GM23248 (cell line): ENCODE measurements around the gene MGAT5. TPM values are rescaled to one million over a fixed set of nuclear protein-coding genes. Genes with fewer than 3 reads are reported as not detected.

Experiments
- DNase-seq: peaks from one replicate; pipeline ENCODE4 v3.0.0-alpha.2; 2015
- H2AFZ ChIP-seq: fragments of 200-600 bp; sonication (generic); 2 replicates; pipeline ENCODE4 v1.6.1; 2016; ENCODE audit warnings: antibody characterized with exemption
- H3F3A ChIP-seq: fragments of 200-600 bp; sonication (generic); 2 replicates; pipeline ENCODE4 v1.6.1; 2016; ENCODE audit warnings: mild to moderate bottlenecking, antibody characterized with exemption, mixed run types; ENCODE audit not compliant: insufficient read depth
- H3K27ac ChIP-seq: fragments of 200-600 bp; sonication (generic); 2 replicates; pipeline ENCODE4 v1.5.1; 2016; ENCODE audit warnings: mild to moderate bottlenecking
- H3K27me3 ChIP-seq: fragments of 200-600 bp; sonication (generic); replicated peaks from 2 replicates; pipeline ENCODE4 v1.6.1; 2016; ENCODE audit warnings: mild to moderate bottlenecking; ENCODE audit not compliant: insufficient read depth
- H3K36me3 ChIP-seq: fragments of 200-600 bp; sonication (generic); 2 replicates; pipeline ENCODE4 v1.6.1; 2016; ENCODE audit warnings: low read depth, mild to moderate bottlenecking
- H3K4me1 ChIP-seq: fragments of 200-600 bp; sonication (generic); 2 replicates; pipeline ENCODE4 v1.6.1; 2016; ENCODE audit warnings: mild to moderate bottlenecking; ENCODE audit not compliant: insufficient read depth
- H3K4me2 ChIP-seq: fragments of 200-600 bp; sonication (generic); one replicate; pipeline ENCODE4 v1.6.1; 2016; ENCODE audit warnings: mild to moderate bottlenecking; ENCODE audit not compliant: unreplicated experiment
- H3K4me3 ChIP-seq: fragments of 200-600 bp; sonication (generic); 2 replicates; pipeline ENCODE4 v1.5.1; 2016; ENCODE audit warnings: mild to moderate bottlenecking
- H3K79me2 ChIP-seq: fragments of 200-600 bp; sonication (generic); 2 replicates; pipeline ENCODE4 v1.6.1; 2016; ENCODE audit warnings: mild to moderate bottlenecking; ENCODE audit not compliant: insufficient read depth
- H3K9ac ChIP-seq: fragments of 200-600 bp; sonication (generic); 2 replicates; pipeline ENCODE4 v1.6.1; 2016; ENCODE audit warnings: mild to moderate bottlenecking
- H3K9me2 ChIP-seq: fragments of 200-600 bp; sonication (generic); 2 replicates; pipeline ENCODE4 v1.6.1; 2016; ENCODE audit warnings: mixed run types, mild to moderate bottlenecking, moderate library complexity; ENCODE audit not compliant: insufficient read depth
- H3K9me3 ChIP-seq: fragments of 200-600 bp; sonication (generic); one replicate; pipeline ENCODE4 v1.6.1; 2017; ENCODE audit warnings: low read depth
- H4K20me1 ChIP-seq: fragments of 200-600 bp; sonication (generic); 2 replicates; pipeline ENCODE4 v1.6.0; 2016; ENCODE audit not compliant: insufficient read depth
- EZH2 ChIP-seq: fragments of 200-600 bp; sonication (generic); IDR thresholded peaks from 2 replicates; pipeline ENCODE4 v1.6.1; 2018; ENCODE audit warnings: antibody characterized with exemption, mild to moderate bottlenecking; ENCODE audit not compliant: insufficient read depth, poor library complexity, severe bottlenecking
- EZH2phosphoT487 ChIP-seq: fragments of 200-600 bp; sonication (generic); IDR thresholded peaks from 2 replicates; pipeline ENCODE4 v1.6.1; 2018; ENCODE audit warnings: antibody characterized with exemption, moderate library complexity, mild to moderate bottlenecking, low read depth; ENCODE audit not compliant: insufficient read depth
- WGBS, 2 experiments: methylation state at CpG; one replicate each; pipeline ENCODE4 v1.1.6; 2015 to 2017; ENCODE audit warnings: low lambda C conversion rate in 2 of 2, low coverage in 1 of 2; ENCODE audit errors: missing lambda C conversion rate in 2 of 2; 5-methylcytosine and 5-hydroxymethylcytosine counted together
- in situ Hi-C: fragments of 300-500 bp; cut with MboI; formaldehyde crosslinking; loops from 2 replicates; pipeline ENCODE4 v1.15.0; 2020
- polyA plus RNA-seq: library from polyadenylated mRNA; unstranded; fragments of >200 nt; fragmentation: Nextera tagmentation; extraction: Ambion mirVana; gene quantifications from 2 replicates; pipeline ENCODE4 v1.2.1, GENCODE V29; 2016
- total RNA-seq: library from RNA; depleted of rRNA; stranded (reverse); fragments of >200 nt; shearing (Covaris generic); gene quantifications from 2 replicates; pipeline ENCODE4 v1.2.3, GENCODE V29; 2014

Gene MGAT5
- total and polyA plus RNA-seq, 2 experiments from 2014 or later, result 1.8 to 15.9 TPM

- TF ChIP-seq EZH2phosphoT487 (no peak), EZH2 (no peak)
- in situ Hi-C loops, result no loop called here
- Histone ChIP-seq H3K4me3 (no peak overlapping the region), H3K9ac (no peak overlapping the region), H3K9me2 (no peaks in the 10 kb centered on the region), H3K4me1 (peaks cover 12% of the 10 kb centered on the region), H4K20me1 (no peaks in the 10 kb centered on the region), H3F3A (peaks cover 7% of the 10 kb centered on the region; the same call in 1 of the 2 replicates), H3K36me3 (no peaks in the 10 kb centered on the region), H3K27ac (no peak overlapping the region), H3K4me2 (no peak overlapping the region), H3K79me2 (no peaks in the 10 kb centered on the region), H3K9me3 (no peaks in the 10 kb centered on the region), H3K27me3 (no peaks in the 10 kb centered on the region), H2AFZ (no peak overlapping the region)
- WGBS, 2 experiments, result 97 to 100% methylated on average over 2 of the region's 2 CpGs
- DNase-seq, result no peak
Observed at GRCh38 chr2:134351899-134352298, 98.0 kb downstream of the MGAT5 start.

DNA sequence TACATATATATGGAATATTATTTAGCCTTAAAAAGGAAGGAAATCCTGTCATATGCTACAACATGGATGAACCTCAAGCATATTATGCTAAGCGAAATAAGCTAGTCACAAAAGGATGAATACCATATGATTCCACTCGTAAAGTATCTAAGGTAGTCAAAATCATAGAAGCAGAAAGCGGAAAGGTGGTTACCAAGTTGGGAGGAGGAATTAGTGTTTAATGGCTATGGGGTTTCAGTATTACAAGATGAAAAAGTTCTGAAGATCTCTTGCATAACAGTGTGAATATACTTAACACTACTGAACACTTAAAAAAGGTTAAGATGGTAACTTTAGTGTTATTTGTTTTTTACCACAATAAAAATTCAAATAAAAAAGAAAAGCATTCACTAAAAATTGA lies 99.0 kb downstream of the MGAT5 start:
- WGBS, 2 experiments, result 97 to 98% methylated on average over 3 of the region's 3 CpGs

GRCh38 chr2:134354611-134355010 lies 100.7 kb downstream of the MGAT5 start:
- no peaks in the 10 kb centered on the region for H3K9me2 ChIP-seq
- H3K9me3 ChIP-seq, result no peaks in the 10 kb centered on the region
- TF ChIP-seq EZH2phosphoT487, result no peak
- no peak for TF ChIP-seq EZH2
- no peaks in the 10 kb centered on the region for H3F3A ChIP-seq
- WGBS, 2 experiments, result 96 to 99% methylated on average over 3 of the region's 3 CpGs
- no peaks in the 10 kb centered on the region for H4K20me1 ChIP-seq
- no peak for DNase-seq
- no peaks in the 10 kb centered on the region for H3K4me1 ChIP-seq
- no peaks in the 10 kb centered on the region for H3K27me3 ChIP-seq
- no peak overlapping the region for H2AFZ ChIP-seq
- H3K79me2 ChIP-seq, result no peaks in the 10 kb centered on the region
- H3K4me3 ChIP-seq, result no peak overlapping the region
- H3K9ac ChIP-seq, result no peak overlapping the region
- H3K27ac ChIP-seq, result no peak overlapping the region
- no peaks in the 10 kb centered on the region for H3K36me3 ChIP-seq
- H3K4me2 ChIP-seq, result no peak overlapping the region
- in situ Hi-C loops, result no loop called here

More for the DNA sequence above, 99.0 kb downstream of the MGAT5 start:
- TF ChIP-seq EZH2 (no peak), EZH2phosphoT487 (no peak)
- Histone ChIP-seq H3K79me2 (no peaks in the 10 kb centered on the region), H3K27ac (no peak overlapping the region), H3K9me3 (no peaks in the 10 kb centered on the region), H3K27me3 (no peaks in the 10 kb centered on the region), H2AFZ (no peak overlapping the region), H3K4me2 (no peak overlapping the region), H4K20me1 (no peaks in the 10 kb centered on the region), H3K36me3 (no peaks in the 10 kb centered on the region), H3K4me3 (no peak overlapping the region), H3K9ac (no peak overlapping the region), H3K9me2 (no peaks in the 10 kb centered on the region), H3F3A (peaks cover 4% of the 10 kb centered on the region; the same call in 1 of the 2 replicates), H3K4me1 (peaks cover 11% of the 10 kb centered on the region)
- in situ Hi-C loops, result no loop called here
- DNase-seq, result no peak

DNA sequence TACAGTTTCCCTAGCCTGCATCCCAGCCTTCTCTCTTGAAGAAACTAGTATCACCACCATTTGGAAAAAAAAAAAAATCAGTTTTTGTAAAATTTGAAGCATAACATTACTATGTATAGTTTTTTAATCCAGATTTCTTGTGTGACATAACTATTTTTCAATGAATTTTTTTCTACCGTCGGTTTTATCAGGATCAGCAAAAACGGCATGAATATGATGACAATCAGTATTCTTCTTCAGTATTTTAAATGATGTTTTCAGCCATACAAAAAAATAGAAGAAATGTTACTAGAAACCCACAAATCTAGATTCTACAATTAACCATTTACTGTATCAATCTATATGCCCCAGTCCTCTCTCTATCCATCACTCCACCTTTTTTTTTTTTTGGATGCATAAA lies 103.9 kb downstream of the MGAT5 start:
- H4K20me1 ChIP-seq, result no peaks in the 10 kb centered on the region
- no peak overlapping the region for H3K4me3 ChIP-seq
- WGBS, 2 experiments, result 99 to 100% methylated on average over 3 of the region's 3 CpGs
- H3K27me3 ChIP-seq, result no peaks in the 10 kb centered on the region
- H3K79me2 ChIP-seq, result no peaks in the 10 kb centered on the region
- H3K9me2 ChIP-seq, result no peaks in the 10 kb centered on the region
- H3K9me3 ChIP-seq, result no peaks in the 10 kb centered on the region
- no peaks in the 10 kb centered on the region for H3K36me3 ChIP-seq
- in situ Hi-C loops, result no loop called here
- H2AFZ ChIP-seq, result no peak overlapping the region
- TF ChIP-seq EZH2phosphoT487, result no peak
- TF ChIP-seq EZH2, result no peak
- H3K4me1 ChIP-seq, result no peaks in the 10 kb centered on the region
- no peak overlapping the region for H3K27ac ChIP-seq
- no peak overlapping the region for H3K4me2 ChIP-seq
- H3F3A ChIP-seq, result no peaks in the 10 kb centered on the region
- DNase-seq, result no peak
- no peak overlapping the region for H3K9ac ChIP-seq
